Left ventricle myocardium inferior (tissue), 1 donor: Measurements from ENCODE around the gene C6orf47. TPM values are rescaled to one million over a fixed set of nuclear protein-coding genes. Genes with fewer than 3 reads are reported as not detected.

Experiments used
- DNase-seq: peaks from one replicate; pipeline ENCODE4 v3.0.0-alpha.2; 2020
- H3K27ac ChIP-seq: fragments of 200-600 bp; replicated peaks from 2 replicates; pipeline ENCODE4 v1.8.0; 2021
- H3K27me3 ChIP-seq: fragments of 200-600 bp; 2 replicates; pipeline ENCODE4 v1.8.0; 2021; ENCODE audit warnings: low read depth
- H3K36me3 ChIP-seq: fragments of 200-600 bp; 2 replicates; pipeline ENCODE4 v1.8.0; 2021
- H3K4me1 ChIP-seq: fragments of 200-600 bp; 2 replicates; pipeline ENCODE4 v1.8.0; 2021
- H3K4me3 ChIP-seq: fragments of 200-600 bp; 2 replicates; pipeline ENCODE4 v1.8.0; 2021; ENCODE audit warnings: mild to moderate bottlenecking, moderate library complexity
- H3K9me3 ChIP-seq: fragments of 200-600 bp; replicated peaks from 2 replicates; pipeline ENCODE4 v1.8.0; 2021
- CTCF ChIP-seq: fragments of 200-600 bp; IDR thresholded peaks from 2 replicates; pipeline ENCODE4 v1.8.0; 2021; ENCODE audit warnings: antibody characterized with exemption, mild to moderate bottlenecking, borderline replicate concordance
- intact Hi-C: fragments of 100-400 bp; cut with micrococcal nuclease; formaldehyde crosslinking; loops from one replicate; pipeline ENCODE4 v1.11.0; 2022
- total RNA-seq: library from RNA; stranded (reverse); fragmentation: NEBNext Ultra II Directional; extraction: Animal tissue kit (Norgen Biotek cat#: 25700); gene quantifications from one replicate; pipeline ENCODE4 v1.2.1, GENCODE V29; 2021
- donor health status: DM: no; HTN: yes; CAD: no; lungs with severe emphysema.

The C6orf47 gene
- total RNA-seq, 1 donor from 2014 or later, result 16.9 TPM

GRCh38 chr6:31630177-31630934, 30.2 kb downstream of the C6orf47 start:
- no peak for DNase-seq
- no peak overlapping the region for H3K4me3 ChIP-seq
- H3K27ac ChIP-seq, result no peak overlapping the region
- H3K27me3 ChIP-seq, result no peaks in the 10 kb centered on the region
- intact Hi-C loops, result no loop called here
- H3K36me3 ChIP-seq, result peaks cover 100% of the 10 kb centered on the region
- no peaks in the 10 kb centered on the region for H3K9me3 ChIP-seq
- TF ChIP-seq CTCF, result no peak
- H3K4me1 ChIP-seq, result no peaks in the 10 kb centered on the region

- no peaks in the 10 kb centered on the region for H3K27me3 ChIP-seq
- no peak for DNase-seq
- H3K9me3 ChIP-seq, result no peaks in the 10 kb centered on the region
- intact Hi-C loops, result no loop called here
- H3K36me3 ChIP-seq, result peaks cover 100% of the 10 kb centered on the region
- H3K4me1 ChIP-seq, result no peaks in the 10 kb centered on the region
- H3K4me3 ChIP-seq, result no peak overlapping the region
- no peak overlapping the region for H3K27ac ChIP-seq
- no peak for TF ChIP-seq CTCF
These were observed 31.6 kb downstream of the C6orf47 start for GRCh38 chr6:31629014-31629413.

GRCh38 chr6:31627690-31628287, 32.8 kb downstream of the C6orf47 start:
- Histone ChIP-seq H3K36me3 (peaks cover 98% of the 10 kb centered on the region), H3K4me3 (no peak overlapping the region), H3K27ac (no peak overlapping the region), H3K4me1 (peaks cover 2% of the 10 kb centered on the region), H3K27me3 (no peaks in the 10 kb centered on the region), H3K9me3 (no peaks in the 10 kb centered on the region)
- TF ChIP-seq CTCF, result no peak
- intact Hi-C loops, result no loop called here
- no peak for DNase-seq

DNA sequence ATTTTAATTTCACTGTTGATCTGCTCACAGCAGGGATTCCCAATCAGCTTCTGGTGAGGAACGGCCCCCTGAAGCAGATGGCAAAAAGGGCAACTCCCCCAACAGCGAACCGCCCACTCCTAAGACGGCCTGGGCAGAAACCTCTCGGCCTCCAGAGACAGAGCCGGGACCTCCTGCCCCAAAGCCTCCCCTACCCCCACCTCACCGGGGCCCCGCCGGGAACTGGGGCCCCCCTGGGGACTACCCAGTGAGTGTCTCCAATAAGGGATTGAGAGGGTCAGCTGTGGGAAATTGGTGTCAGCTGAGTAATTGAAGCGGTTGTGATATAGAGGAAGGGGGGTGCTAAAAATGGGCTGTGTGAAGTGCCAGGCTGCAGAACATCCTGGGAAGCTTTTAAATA, 33.6 kb downstream of the C6orf47 start:
- intact Hi-C loops, result no loop called here
- peaks cover 92% of the 10 kb centered on the region for H3K36me3 ChIP-seq
- H3K4me1 ChIP-seq, result peaks cover 11% of the 10 kb centered on the region
- H3K4me3 ChIP-seq, result no peak overlapping the region
- H3K9me3 ChIP-seq, result no peaks in the 10 kb centered on the region
- DNase-seq, result no peak
- no peak for TF ChIP-seq CTCF
- no peaks in the 10 kb centered on the region for H3K27me3 ChIP-seq
- no peak overlapping the region for H3K27ac ChIP-seq

DNA sequence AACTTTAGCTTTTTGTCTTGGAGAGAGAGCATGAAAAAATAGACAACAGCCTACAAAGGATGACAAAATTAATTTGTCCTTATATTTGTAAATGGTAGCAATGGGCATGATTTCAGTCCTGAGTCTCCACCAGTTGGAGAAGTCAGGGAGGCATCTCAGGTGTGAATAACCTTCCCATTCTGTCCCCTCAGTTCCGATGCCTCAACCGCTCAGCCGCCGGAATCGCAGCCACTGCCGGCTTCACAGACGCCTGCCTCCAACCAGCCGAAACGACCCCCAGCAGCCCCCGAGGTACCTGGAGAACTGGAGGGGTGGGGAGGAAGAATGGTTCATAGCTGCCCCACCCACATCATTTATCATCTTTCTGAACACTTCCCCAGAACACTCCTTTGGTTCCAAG, 36.5 kb downstream of the C6orf47 start:
- Histone ChIP-seq H3K27me3 (no peaks in the 10 kb centered on the region), H3K4me1 (peaks cover 31% of the 10 kb centered on the region), H3K27ac (no peak overlapping the region), H3K4me3 (no peak overlapping the region), H3K36me3 (peaks cover 63% of the 10 kb centered on the region), H3K9me3 (no peaks in the 10 kb centered on the region)
- no peak for DNase-seq
- intact Hi-C loops, result no loop called here
- no peak for TF ChIP-seq CTCF
